Activated CD4-positive, alpha-beta T cell treated with anti-CD3 and anti-CD28 coated beads, Interleukin-2, Interleukin-6, amounts not matched to agents 100 ng/mL and 50 ng/mL, durations not matched to agents 16 hours and 8 hours (primary cell): ENCODE measurements around the gene IRF9.

Experiments
- DNase-seq: peaks from one replicate; pipeline ENCODE4 v3.0.0-alpha.2; 2020

Gene IRF9

DNA sequence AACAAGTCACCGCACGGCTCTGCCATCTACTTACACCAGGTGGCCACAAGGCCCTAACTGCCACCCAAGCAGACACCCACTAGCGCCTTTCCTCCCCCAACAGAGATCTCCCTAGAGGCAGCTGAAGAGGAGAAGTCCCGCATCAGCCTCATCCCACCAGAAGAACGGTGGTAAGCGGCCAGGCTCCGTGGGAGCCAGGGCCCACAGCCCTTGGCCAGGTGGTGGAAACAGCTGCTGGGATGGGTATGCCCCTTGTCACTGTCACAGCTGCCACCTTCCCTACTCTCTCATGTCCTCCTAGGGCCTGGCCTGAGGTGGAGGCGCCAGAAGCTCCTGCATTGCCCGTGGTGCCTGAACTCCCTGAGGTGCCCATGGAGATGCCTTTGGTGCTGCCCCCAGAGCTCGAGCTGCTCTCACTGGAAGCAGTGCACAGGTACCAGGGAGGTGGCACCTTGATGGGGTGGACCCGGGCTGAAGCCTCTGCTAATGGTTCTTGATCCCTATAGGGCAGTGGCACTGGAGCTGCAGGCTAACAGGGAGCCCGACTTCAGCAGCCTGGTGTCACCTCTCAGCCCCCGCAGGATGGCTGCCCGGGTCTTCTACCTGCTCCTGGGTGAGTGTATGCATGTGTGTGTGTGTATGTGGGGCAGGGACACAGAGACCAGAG, 18.4 kb downstream of the IRF9 start:
- no peak for DNase-seq

DNA sequence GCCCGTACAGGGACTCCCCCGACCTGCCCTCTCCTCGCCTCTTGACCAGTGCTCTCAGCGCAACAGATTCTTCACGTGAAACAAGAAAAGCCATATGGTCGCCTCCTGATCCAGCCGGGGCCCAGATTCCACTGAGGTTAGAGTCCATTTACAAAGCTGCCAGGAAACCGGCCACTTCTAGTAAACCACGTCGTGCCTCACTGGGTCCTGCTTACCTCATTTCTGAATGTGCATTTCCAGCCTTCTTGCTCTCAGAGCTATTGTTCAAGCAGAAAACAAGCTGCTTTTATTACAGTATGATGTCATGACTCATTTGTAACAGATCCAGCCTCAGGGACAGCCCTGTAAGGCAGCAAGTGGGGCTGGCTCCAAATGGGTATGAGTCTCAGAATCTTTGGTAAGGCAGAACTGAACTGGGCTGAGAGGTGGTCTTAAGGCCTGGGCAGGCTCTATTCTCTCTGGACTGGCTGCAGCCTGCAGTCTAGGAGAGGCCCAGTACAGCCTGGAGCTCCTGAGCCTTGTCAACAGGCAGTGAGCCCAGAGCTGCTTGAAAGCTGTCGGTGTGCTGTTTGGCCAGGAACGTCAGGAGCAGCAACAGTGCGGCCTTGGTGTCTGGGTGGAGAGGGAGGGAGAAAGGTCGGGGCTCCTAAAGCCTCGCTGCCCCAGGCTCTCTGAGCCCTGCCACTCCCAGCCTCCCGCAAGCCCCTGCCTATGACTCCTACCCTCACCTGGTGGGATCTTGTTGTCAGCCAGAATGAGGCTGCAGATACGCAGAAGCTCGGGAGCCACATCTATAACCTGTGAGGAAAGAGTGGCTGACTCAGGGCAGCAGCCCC, 19.1 kb downstream of the IRF9 start:
- no peak for DNase-seq

DNA sequence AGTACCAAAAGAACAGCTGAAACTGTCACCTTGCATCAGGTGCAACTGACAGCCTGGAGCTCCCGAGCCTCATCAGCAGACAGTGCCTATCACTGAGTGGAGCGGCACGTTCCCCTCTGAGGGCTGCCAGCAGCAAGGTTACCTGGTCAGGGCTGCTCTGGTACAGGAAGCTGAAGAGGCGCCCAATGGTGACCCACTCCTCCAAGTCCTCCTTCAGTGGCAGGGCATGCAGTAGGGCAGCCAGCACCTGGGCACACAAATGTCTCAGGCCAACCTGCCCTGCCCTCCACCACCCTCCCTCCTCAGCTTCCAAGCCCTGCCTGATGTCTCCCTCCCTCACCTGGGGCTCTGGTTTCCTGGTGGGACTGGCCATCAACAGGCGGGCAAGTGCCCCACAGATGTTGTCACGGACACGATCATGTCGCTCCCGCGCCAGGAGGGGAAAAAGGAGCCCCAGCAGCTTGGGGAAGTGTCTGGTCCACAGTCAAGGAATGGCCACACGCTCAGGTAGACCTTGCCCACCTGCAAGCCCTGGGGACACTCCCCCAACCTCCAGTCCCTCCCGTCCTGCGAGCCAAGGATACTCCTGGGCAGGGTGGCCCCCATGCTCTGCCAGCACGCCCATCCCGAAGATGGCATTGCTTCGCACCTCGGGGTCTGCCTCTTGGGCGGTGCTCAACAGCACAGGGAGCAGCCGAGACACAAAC, 20.5 kb downstream of the IRF9 start:
- no peak for DNase-seq

DNA sequence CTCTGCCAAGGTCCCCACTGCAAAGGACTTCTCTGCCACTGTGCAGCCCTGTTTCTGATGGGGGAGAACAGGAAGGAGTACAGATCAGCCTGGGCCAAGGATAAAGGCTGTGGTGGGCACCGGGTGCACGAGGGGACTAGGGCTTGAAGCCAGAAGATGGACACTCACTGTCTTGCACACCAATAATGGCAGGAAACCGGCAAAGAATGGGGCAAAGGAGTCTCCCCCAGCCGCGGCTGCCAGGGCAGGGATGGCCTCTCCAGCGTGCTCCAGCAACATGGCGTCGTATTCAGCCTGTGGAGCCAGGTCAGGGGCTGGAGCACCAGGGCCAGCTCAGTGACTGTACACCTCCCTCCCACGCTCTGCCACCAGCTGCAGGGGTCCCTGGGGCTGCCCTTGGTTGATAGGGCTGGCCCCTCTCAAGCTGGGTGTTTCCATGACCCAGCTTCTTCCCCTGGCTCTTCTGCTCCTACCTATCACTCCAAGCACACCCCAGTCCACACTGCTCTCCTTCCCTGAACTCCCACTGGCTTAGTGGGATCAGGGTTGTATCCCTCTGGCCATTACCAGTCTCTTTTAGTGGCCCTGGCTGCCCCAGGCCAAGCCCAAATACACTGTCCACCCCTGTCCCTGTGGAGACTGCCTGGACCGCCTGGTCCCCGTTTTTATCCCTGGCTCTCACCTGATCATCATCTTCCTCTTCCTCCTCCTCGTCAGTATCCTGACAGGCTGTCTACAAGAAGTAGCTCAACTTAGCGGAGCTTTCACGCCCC, 21.2 kb downstream of the IRF9 start:
- no peak for DNase-seq

DNA sequence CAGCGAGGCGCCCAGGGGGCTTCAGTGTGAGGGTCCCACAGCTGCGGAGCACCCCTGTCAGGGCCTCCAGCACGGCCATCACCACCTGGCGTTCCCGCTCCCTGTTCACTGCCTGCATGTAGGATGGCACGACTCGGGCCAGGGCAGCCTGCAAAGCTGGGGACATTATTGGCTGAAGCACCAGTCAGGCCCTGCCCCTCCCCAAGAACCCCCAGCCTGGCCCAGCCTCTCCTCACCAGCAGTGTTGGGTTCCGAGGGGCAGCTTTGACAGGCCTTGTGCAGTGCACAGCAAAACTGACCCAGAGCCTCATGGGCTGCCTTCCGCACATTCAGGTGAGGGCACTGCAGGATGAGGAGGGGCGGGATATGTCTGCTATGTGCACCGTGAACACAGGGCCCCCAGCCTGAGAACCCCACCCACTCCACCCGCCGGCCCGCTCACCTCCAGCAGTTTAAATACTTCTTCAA, 22.0 kb downstream of the IRF9 start:
- DNase-seq = no peak

DNA sequence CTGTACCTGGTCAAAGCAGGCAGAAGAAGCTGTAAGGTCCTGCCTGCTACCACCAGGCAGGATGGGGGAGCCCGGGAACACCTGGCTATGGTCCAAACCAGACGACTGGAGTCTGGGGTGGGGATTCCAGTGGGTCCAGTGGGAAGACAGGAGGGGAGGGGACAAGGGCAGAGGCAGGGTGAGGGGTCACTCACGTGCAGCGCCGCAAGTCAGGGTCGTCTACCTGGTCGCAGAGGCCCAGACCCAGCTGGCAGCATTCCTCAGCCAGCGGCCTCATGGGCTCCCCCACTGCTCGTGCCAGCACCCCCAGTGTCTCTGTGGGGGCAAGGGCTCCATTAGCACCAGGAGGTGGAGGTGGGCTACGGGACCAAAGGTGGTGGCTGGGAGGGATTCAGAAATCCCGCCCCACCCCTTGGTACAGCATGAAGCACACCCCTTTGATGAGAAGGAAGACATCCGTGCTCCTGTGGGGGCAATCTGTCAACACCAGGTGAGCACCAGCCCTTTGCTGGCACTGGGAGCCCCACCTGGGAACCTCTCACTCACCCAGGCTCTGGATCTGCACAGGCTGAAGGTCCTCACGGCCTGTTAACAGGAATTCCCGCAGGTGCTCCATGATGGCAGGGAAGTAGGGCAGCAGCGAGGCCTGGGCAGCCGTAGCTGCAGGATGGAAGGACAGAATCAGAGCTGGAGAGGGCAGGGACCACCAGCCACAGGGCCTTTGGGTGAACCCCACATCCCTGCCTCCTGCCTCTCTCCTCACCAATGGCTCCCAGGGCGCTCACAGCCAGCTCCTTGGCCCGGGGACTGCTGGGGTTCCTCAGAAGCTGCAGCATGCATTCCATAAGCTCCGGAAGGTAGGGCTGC, 23.3 kb downstream of the IRF9 start:
- DNase-seq = no peak

DNA sequence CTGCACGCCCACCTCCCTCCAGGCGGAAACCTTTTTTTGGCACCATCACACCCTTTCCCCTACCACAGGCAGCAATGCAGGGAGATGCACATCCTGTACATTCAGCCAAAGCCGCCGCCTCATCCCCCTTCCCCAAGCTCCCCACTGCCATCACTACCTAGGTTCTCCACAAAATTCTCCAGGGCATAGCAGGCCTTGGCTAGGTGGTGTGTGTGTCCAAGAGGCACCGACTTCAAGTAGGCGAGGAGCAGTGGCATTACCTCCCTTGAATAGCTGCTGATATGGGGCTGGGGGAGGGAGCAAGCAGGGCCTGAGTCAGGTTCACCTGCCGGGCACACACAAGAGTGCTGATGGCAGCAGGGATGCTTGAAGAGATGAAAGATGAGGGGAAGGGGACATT, 24.0 kb downstream of the IRF9 start:
- DNase-seq = no peak

DNA sequence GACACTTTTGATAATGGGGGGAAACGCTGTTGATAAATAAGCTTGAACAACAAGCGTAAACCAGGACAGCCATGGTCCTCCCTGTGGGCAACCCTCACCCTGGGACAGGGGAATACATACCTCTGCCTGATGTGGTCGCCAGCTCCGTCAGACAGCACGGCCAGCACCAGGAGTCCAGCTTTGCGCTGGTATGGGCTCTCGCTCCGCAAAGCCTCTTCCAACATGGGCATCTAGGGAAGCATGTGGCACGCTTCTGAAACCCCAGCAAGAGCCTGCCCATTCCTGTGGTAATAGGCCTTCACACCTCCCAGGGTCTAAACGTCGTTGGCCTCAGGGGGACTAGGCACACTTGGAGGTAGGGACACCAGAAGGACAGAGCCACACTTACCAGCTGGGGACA, 24.7 kb downstream of the IRF9 start:
- DNase-seq = no peak

DNA sequence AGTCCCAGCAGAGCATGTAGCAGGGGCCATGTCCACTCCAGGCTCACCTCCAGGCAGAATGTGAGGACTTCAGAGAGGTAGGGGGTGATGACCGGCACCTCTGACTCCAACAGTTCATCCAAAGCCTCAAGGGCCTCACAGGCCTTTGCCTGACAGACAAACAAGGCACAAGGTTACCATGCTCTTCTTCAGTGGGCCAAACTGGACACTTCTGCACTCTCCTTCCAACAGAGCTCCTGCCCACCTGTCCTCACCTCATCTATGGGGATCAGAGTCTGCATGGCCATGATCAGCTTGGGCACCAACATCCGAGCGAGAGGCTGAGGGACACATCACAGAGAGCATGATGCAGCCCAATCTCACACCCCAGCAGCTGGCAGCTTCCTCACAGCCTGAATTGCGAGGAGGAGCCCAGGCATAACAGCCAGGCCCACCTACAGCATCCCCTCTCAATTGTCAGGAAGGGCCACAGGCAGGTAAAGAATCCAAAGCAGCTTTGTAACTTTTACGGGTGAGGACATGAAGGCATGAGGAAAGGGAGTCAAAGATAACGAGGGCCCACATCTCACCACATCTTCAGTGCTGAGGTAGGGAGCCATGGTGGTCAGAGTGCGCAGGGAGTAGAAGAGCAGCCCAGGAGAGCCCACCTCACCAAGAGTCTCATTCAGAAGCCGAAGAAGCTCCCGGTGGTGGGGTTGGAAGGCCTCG, 25.9 kb downstream of the IRF9 start:
- DNase-seq = no peak

DNA sequence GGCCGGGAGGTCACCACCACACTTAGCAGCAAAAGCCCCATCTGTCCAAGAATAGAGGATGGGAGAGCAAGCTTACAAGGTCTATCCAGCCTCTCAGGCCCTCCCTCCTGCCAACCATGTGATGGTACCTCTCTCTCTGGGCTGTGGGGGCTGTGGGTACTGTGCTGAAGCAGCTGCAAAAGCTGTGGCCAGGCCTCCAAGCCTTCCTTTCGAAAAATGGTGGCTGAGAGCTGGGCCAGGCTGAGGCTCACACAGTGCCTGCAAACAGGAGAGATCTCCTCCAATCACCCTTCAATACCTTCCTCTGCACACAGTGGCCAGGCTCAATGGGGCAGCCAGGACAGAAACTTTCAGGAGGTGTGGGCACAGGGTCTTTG, 26.5 kb downstream of the IRF9 start:
- no peak for DNase-seq

DNA sequence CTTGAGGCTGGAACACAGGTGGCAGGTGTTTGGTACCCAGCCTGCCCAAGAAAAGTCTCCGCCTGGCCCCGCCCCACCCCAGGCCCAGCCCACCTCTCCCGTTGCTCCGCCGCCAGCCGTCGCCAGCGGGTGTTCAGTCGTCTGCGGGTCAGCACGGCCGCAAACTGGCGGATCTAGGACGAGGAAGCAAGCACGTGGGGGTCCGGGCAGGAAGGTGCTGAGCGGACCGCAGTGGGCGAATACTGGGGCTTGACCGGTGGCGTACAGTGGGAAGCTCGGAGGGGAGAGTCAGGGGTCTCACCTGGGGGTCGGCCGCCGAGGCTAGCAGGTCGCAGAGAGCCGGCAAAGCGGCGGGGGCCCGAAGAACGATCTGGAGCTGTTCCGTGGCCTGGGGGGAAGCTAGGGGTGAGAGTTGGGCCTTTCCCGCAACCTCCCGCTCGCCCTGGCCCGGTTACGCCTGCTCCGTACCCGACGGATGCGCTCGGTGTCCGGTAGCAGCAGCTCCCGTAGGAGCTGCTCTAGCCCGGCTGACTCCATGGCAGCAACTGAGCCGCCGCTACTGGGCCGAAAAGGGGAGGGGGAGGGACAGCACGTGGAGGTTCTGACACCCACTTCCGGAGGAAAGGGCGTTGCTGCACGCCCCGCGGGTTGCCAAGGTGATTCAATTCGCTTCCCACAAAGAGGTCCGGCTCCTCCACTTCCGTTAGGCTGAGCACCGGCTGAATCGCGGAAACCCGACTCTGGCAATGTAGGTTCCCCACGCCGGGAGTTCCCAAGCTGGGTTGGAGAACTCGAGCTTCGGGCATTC, 27.4 kb downstream of the IRF9 start, which contains the start of gene IPO4:
TSS of gene IPO4 (minus strand) at position 566 of the 808 bp plus-strand sequence. CDS start at position 537, 29 bp downstream.
- DNase-seq = peak; percentile 97

DNA sequence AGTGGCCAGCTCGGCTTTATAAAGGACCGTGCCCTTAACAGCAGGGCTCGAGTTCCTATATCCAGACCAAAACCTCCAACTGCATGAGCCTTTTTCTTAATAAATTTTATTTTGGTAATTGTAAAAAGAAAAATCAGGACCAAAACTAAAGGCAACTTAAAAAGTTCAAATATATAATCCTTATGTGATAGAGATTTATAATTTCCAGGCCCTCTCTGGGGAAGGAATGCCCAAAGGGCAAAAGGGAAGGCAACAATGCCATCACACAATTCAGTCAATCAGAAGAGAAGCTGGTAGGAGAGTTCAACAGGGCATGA, 28.0 kb downstream of the IRF9 start:
- no peak for DNase-seq

DNA sequence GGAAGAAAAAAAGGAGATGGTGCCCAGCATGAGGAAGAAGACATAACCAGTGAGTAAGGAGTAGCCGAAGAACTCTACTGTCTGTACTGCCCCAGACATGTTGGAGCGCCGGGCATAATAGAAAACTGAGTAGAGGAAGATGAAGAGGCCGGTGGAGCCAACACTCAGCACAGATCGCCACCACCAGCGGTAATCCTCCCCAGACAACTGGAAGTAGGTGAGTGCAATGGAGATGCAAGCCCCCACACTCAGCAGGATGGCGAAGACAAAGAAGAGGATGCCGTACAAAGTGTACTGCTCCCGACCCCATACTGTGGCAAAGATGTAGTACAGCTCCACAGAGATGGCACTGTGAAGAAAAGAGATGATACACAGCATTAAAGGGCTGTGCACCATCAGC, 28.4 kb downstream of the IRF9 start:
- no peak for DNase-seq

DNA sequence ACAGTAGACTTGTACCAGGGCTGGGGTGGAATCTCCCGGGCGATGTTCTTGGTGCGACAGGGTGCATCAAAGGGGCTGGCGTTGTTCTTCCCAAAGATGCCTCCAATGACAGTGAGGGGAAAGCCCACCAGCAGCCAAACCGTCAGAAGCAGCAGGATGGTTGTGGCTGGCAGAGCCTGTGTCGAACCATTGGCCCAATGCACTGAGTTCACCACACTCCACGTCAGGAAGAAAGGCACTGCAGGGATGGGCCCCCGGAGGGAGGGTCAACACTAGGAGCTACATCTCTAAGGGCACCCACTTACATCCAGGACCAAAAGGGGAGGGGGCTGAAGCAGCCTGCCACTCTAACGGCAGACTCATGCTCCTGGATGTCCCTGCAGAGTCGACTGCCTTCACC, 29.4 kb downstream of the IRF9 start:
- DNase-seq = no peak

DNA sequence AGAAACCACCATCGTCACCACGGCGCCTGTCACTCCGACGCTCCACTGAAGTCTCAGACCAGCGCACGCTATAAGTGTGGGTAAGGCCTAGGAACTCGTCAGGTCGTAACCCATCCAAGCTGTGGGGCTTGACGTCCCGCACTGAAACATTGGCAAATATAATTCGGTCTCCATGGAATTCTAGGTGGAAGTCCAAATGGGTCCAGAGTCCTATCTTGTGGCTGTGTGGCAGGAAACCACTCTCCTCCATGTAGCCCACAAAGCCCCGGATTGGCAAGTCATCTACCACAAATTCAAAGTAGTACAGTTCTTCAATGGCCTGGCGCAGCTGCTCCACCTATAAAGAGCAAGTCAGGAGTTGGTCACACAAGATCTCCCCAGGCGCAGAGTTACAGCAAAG, 31.9 kb downstream of the IRF9 start:
- no peak for DNase-seq

DNA sequence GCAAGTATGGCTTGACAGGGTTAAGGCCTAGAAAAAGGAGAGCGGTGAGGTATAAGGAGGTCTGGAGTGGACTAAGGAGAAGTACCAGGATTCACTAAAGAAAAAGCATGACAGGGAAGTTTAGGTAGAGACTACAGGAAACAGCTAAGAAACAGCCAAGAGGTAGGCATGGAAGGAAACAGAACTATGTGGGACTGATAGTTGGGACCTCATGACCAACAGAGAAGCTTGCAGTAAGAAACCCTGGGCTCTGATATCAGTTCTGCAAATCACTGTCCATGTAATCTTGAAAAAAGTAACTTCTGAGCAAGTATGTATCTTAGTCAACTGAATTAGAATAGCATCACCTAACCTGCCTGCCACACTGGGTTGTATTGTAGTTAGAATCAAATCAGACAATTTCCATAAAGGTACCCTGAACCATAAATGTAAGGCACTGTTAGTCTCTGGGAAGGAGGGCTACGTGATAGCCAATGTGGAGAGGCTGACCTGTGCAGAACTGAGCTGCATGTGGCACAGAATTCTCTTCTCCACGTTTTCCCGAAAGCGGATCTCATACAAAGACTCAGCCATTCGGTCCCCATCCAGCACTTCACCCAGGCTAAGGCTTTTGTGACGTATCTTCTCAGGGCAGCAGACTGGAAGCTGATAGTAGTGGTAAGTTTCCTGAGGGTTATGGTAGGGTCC, 33.3 kb downstream of the IRF9 start:
- no peak for DNase-seq

DNA sequence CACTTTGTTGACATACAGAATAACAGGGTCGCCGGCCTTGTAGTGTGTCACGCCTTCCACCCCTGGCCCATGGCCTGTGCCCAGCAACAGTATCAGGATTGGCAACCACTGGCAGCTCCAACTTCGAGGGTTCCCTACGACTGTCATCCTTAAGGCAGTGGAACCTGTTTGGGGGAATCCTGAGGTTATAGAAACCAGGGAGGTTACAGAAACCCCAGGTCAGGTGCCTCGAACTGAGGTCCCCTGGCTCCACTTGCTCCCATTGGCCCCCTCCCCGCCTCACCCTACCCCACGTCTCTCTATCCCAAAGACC, 33.8 kb downstream of the IRF9 start:
- DNase-seq = no peak

DNA sequence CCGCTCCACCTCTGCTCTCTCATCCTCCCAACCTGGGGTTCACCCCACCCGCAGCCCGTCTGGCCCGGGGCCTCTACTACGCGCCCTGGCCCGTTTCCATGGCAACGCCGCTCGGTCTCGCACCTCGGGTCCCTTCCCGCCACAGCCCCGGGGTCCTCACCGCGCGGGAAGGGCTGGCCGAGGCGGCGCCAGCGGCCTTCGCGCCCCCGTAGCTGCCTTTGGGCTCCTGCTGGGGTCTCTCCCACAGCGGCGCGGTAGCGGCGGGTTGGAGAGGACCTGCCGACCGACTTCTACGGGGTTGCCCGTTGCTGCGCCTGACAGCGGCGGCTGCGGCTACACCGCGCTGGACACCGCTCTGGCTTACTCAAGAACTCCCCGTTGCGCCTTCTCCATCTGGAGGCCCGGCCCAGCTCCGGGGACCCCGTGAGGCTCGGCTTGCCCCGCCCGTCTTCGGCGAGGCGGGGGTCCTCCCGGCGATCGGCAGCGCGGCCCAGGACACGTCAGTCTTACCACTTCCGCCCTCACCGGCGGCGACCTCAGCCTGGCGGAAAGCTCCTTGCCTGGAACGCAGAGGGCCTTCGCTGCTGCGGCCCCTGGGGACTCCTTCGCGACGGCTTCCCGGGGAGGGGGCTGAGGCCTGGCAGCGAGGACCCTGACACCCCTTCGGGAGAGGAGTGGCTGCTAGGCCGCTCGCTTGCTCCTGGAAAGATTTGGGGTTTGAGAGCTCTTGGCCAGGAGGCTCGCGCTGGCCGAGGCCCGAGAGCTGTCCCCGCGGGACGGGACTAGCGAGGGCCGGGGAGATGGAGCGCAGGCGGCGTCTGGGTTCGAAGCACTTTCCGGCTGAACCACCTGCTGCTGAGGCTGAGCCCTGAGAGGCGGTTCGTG, 34.4 kb downstream of the IRF9 start, which contains the start of gene TM9SF1:
TSS of gene TM9SF1 (minus strand) at position 256 of the 885 bp plus-strand sequence. CDS start 422 bp downstream, outside the sequence.
- DNase-seq = peak; percentile 92
